Gastrocnemius medialis (tissue), 4 donors: ENCODE measurements around the gene LYPLA2. TPM values are rescaled to one million over a fixed set of nuclear protein-coding genes. Genes with fewer than 3 reads are reported as not detected.

Experiments used
- ATAC-seq, 2 donors: fragments of 150-250 bp; one replicate each; pipeline ENCODE4 v1.9.1; 2016
- DNase-seq, 2 donors: peaks; one replicate each; pipeline ENCODE4 v3.0.0-alpha.2; 2019
- H3K27ac ChIP-seq, 4 donors: fragments of 200-600 bp; sonication (generic); 1 replicate in 1 of 4; 2 replicates in 3 of 4; pipeline ENCODE4 v1.5.1; 2016 to 2018; ENCODE audit warnings: mild to moderate bottlenecking in 2 of 4, moderate library complexity in 1 of 4
- H3K27me3 ChIP-seq, 3 donors: fragments of 200-600 bp; sonication (generic) in 2 of 3; 1 replicate in 1 of 3; 2 replicates in 2 of 3; pipeline versions ENCODE4 v1.5.1 to v1.6.0; 2016 to 2019; ENCODE audit warnings: mild to moderate bottlenecking in 1 of 3, moderate library complexity in 1 of 3
- H3K36me3 ChIP-seq, 2 donors: fragments of 200-600 bp; sonication (generic) in 1 of 2; one replicate each; pipeline ENCODE4 v1.5.1; 2017 to 2018
- H3K4me1 ChIP-seq, 2 donors: fragments of 200-600 bp; sonication (generic) in 1 of 2; one replicate each; pipeline ENCODE4 v1.5.1; 2016 to 2017; ENCODE audit warnings: mild to moderate bottlenecking in 2 of 2
- H3K4me3 ChIP-seq, 4 donors: fragments of 200-600 bp; sonication (generic) in 3 of 4; 1 replicate in 1 of 4; 2 replicates in 3 of 4; pipeline ENCODE4 v1.5.1; 2016 to 2019; ENCODE audit warnings: mild to moderate bottlenecking in 2 of 4
- H3K9me3 ChIP-seq, 3 donors: fragments of 200-600 bp; sonication (generic) in 2 of 3; 1 replicate in 1 of 3; 2 replicates in 2 of 3; pipeline ENCODE4 v1.5.1; 2016 to 2019
- CTCF ChIP-seq, 5 experiments: fragments of 450-650 bp in 3 of 5; fragments of 200-600 bp in 2 of 5; sonication (generic) in 2 of 5; IDR thresholded peaks in 4 of 5; conservative IDR thresholded peaks in 1 of 5; 1 replicate in 4 of 5; 2 replicates in 1 of 5; pipeline ENCODE4 v1.5.1; 2016 to 2019; ENCODE audit warnings: antibody characterized with exemption in 5 of 5, mild to moderate bottlenecking in 3 of 5, moderate library complexity in 3 of 5
- POLR2A ChIP-seq, 2 donors: fragments of 450-650 bp; IDR thresholded peaks; one replicate each; pipeline ENCODE4 v1.6.1; 2017; ENCODE audit warnings: antibody characterized with exemption in 2 of 2, mild to moderate bottlenecking in 2 of 2, moderate library complexity in 2 of 2
- in situ Hi-C, 4 donors: fragments of 200-750 bp; cut with MboI; loops; one replicate each; pipeline versions ENCODE4 v1.15.0 to v1.8.0; 2017; ENCODE audit warnings: low sequenced_read_pairs in 4 of 4
- intact Hi-C: fragments of 100-400 bp; cut with DNase I; formaldehyde crosslinking; loops from one replicate; pipeline ENCODE4 v1.15.1; 2023; ENCODE audit warnings: low total_unique reads
- total RNA-seq, 4 donors: library from RNA; depleted of rRNA; stranded (reverse); fragments of >200 nt; gene quantifications; one replicate each; pipeline versions ENCODE4 v1.1.0 to v1.2.3, GENCODE V29; 2016

LYPLA2 gene
- total RNA-seq: 10 to 100 TPM; 35.3 to 40.9 (median 36.7) TPM

GRCh38 chr1:23790696-23791515, at the start of gene LYPLA2:
LYPLA2 (plus strand) TSS chr1:23791145; CDS start chr1:23792683, 1,538 bp downstream.
- no peaks in the 10 kb centered on the region for H3K27me3 ChIP-seq
- peaks cover 0 to 48% of the 10 kb centered on the region in 2 donors for H3K36me3 ChIP-seq
- peak within 1 kb of the TSS; percentile 79 to 97 (median 80) for H3K4me3 ChIP-seq
- peak; percentile 87 for DNase-seq
- H3K27ac ChIP-seq: peak within 1 kb of the TSS; percentile 86 to 90 (median 87)
- H3K4me1 ChIP-seq: peaks cover 24 to 26% of the 10 kb centered on the region in 2 donors
- TF ChIP-seq CTCF (IDR thresholded peaks at IDR 0.05 in 4 of 5, conservative IDR thresholded peaks at IDR 0.05 in 1 of 5) (no peak), POLR2A (IDR thresholded peaks at IDR 0.05) (peak in 1 of 2 donors; percentile 50)
- in situ Hi-C loops: no loop called here
- intact Hi-C loops: loop anchor here (1.0 kb wide), 3 partner anchors 9 to 772 kb away; partner anchors contain the start of genes GALE, KDM1A and PITHD1
- peak; percentile 89 to 93 for ATAC-seq
- no peaks in the 10 kb centered on the region for H3K9me3 ChIP-seq

GRCh38 chr1:23741609-23742008, 49.3 kb upstream of the LYPLA2 start:
- no peak for ATAC-seq
- no peak for DNase-seq
- intact Hi-C loops (no loop called here), in situ Hi-C loops (loop anchor here in 1 of 4 donors (5.0 kb wide), 1 partner anchor 49 kb away; the partner anchor contains the start of gene RPL11)
- H3K9me3 ChIP-seq: no peaks in the 10 kb centered on the region
- H3K4me3 ChIP-seq: no peak overlapping the region
- H3K27ac ChIP-seq: no peak overlapping the region
- no peaks in the 10 kb centered on the region for H3K27me3 ChIP-seq
- H3K4me1 ChIP-seq: peaks cover 25 to 26% of the 10 kb centered on the region in 2 donors
- peaks cover 0 to 6% of the 10 kb centered on the region in 2 donors for H3K36me3 ChIP-seq
- TF ChIP-seq CTCF (IDR thresholded peaks at IDR 0.05 in 4 of 5, conservative IDR thresholded peaks at IDR 0.05 in 1 of 5) (no peak), POLR2A (IDR thresholded peaks at IDR 0.05) (no peak)

DNA sequence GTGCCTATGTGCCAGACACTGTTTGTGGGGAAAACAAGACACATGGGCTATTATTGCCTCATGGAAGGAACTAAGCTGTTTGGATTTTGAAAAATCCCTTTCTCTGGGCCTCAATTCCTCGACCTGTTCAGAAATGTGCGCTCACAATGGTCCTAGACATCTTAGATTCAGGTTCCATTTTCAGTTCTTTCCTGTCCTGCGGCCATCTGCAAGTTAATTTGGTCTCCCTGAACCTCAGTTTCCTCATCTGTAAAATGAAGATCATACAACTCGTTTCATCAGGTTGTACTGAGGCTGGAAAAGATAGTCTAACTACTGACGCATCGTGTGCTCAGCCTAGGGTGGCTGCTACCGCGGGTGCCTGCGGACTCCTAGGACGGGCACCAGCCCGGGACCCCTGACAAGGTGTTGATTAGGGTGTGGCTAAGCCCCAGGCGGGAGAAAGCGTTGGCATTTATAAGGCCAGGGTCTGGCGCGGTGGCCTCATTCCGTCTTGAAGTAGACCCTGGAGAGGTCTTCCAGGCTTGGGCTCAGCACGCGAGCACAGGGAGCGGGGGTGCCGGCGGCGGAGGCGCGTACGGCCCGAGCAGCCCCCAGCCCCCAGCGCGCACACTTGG, 48.2 kb upstream of the LYPLA2 start:
- in situ Hi-C loops (loop anchor here in 1 of 4 donors (5.0 kb wide), 1 partner anchor 50 kb away; the partner anchor contains the start of gene RPL11), intact Hi-C loops (loop anchor here (1.0 kb wide), 1 partner anchor 51 kb away; the partner anchor contains the start of gene RPL11)
- Histone ChIP-seq H3K4me3 (peak overlapping the region; percentile 85 to 97 (median 94)), H3K27ac (peak overlapping the region; percentile 84 to 95 (median 92)), H3K27me3 (no peaks in the 10 kb centered on the region), H3K4me1 (peaks cover 32 to 33% of the 10 kb centered on the region in 2 donors), H3K36me3 (peaks cover 0 to 10% of the 10 kb centered on the region in 2 donors), H3K9me3 (no peaks in the 10 kb centered on the region)
- TF ChIP-seq POLR2A (IDR thresholded peaks at IDR 0.05): no peak
- no peak for TF ChIP-seq CTCF (IDR thresholded peaks at IDR 0.05 in 4 of 5, conservative IDR thresholded peaks at IDR 0.05 in 1 of 5)
- DNase-seq: no peak
- ATAC-seq: peak; percentile 45 to 49

DNA sequence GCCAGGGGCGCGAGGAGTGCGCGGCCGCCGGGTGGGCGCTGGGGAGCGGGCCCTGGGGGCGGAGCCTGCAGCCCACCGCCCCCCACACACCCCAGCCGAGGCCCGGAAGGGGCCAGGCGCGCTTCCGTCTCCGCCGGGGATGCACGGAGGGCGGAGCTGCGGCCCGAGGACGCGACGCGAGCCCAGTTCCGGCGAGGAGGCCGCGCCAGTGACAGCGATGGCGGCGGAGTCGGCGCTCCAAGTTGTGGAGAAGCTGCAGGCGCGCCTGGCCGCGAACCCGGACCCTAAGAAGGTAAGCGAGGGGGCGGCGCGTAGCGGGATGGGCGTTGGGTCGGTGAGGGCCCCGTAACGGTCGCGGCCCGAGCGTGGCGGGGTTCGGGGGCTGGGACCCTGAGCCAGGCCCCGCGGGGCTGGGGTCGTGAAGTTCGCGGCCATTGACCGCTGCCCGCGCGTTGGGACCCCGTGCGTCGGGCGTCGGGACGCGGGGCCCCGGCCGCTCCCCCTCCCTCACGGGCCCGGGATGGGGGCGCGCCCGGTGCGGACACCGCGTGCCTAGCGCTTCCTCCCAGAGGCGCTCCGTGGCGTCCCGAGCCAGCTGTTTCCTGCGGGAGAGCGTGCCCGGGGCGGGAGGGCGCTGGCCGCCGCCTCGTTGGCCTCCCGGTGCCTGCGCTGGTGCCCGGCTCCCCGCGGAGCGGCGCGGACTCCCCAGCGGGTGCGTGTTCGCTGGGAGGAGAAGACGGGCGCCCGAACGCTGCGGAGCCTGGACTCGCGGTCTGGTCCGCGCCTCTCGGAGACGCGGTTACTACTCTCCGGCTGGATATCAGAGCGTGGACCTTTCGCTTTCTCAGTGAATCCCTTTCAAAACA, 47.4 kb upstream of the LYPLA2 start, which contains the start of gene ELOA:
Gene ELOA (plus strand): TSS at position 185 of the 866 bp plus-strand sequence. CDS start 33 bp downstream, at position 218.
- H3K9me3 ChIP-seq: no peaks in the 10 kb centered on the region
- intact Hi-C loops (loop anchor here (1.0 kb wide), 2 partner anchors 35 to 52 kb away; partner anchors contain the start of genes PITHD1 and RPL11), in situ Hi-C loops (loop anchor here in 1 of 4 donors (5.0 kb wide), 1 partner anchor 51 kb away; the partner anchor contains the start of gene RPL11)
- H3K36me3 ChIP-seq: peaks cover 0 to 10% of the 10 kb centered on the region in 2 donors
- ATAC-seq (peak; percentile 87 to 89), DNase-seq (peak; percentile 36 to 59)
- H3K27ac ChIP-seq: peak within 1 kb of the TSS; percentile 84 to 95 (median 92)
- TF ChIP-seq POLR2A (IDR thresholded peaks at IDR 0.05) (peak; percentile 53 to 70), CTCF (IDR thresholded peaks at IDR 0.05 in 4 of 5, conservative IDR thresholded peaks at IDR 0.05 in 1 of 5) (no peak)
- no peaks in the 10 kb centered on the region for H3K27me3 ChIP-seq
- peak within 1 kb of the TSS; percentile 85 to 97 (median 94) for H3K4me3 ChIP-seq
- H3K4me1 ChIP-seq: peaks cover 34 to 36% of the 10 kb centered on the region in 2 donors
